DMS114 treated with DMSO at 0.1 percent for 48 hours (cell line): ENCODE results near the gene TMEM63A.
"Not testable (repeated sequence)": the region's sequence is repeated elsewhere in the genome, so short reads cannot be mapped to it uniquely, and the experiment has no call there.

Experiments used
- DNase-seq: peaks from one replicate; lab custom pipeline; 2025; ENCODE audit not compliant: unreplicated experiment; lab: John Stamatoyannopoulos, UW

TMEM63A gene

GRCh38 chr1:225806736-225807135 lies 75.4 kb downstream of the TMEM63A start:
- DNase-seq = not testable (repeated sequence)

GRCh38 chr1:225806249-225806648 lies 75.9 kb downstream of the TMEM63A start:
- no peak for DNase-seq

- DNase-seq = not testable (repeated sequence)
Measured at GRCh38 chr1:225801146-225801545, 81.0 kb downstream of the TMEM63A start.

- DNase-seq = not testable (repeated sequence)
Measured at GRCh38 chr1:225796097-225796496, 86.1 kb downstream of the TMEM63A start.
